HCT116 (cell line): Measurements from ENCODE around the gene ACACA. TPM values are rescaled to one million over a fixed set of nuclear protein-coding genes. Genes with fewer than 3 reads are reported as not detected.

Experiments
- ATAC-seq: fragments of 200-7000 bp; cut with Tn5 transposase; 2 replicates; pipeline ENCODE4 v1.9.1; 2020; ENCODE audit warnings: mild to moderate bottlenecking, moderate library complexity
- BruUV-seq: library from RNA; stranded (reverse); fragments of 400-500 nt; replicated peaks from 2 replicates; lab custom pipeline; 2021; lab: Mats Ljungman, UMichigan
- CTCF ChIA-PET: fragments of 300-600 bp; sonication (Branson Sonifier 250); formaldehyde crosslinking; loops from one replicate; lab custom pipeline; 2021; ENCODE audit warnings: antibody characterized with exemption; lab: Charles Lee
- POLR2A ChIA-PET: fragments of 300-600, 350-600 bp; sonication (Branson Sonifier 250); formaldehyde crosslinking; loops from one replicate; lab custom pipeline; 2021; ENCODE audit warnings: antibody characterized with exemption; lab: Charles Lee
- RAD21 ChIA-PET, 2 experiments: fragments of 300-600 bp; sonication (Branson Sonifier 250); formaldehyde crosslinking; loops; one replicate each; lab custom pipeline; 2023; ENCODE audit warnings: low total read pairs in 2 of 2; ENCODE audit not compliant: uncharacterized antibody in 2 of 2, unreplicated experiment in 2 of 2, low non-redundant PET in 1 of 2; lab: Charles Lee
- DNase-seq: peaks from one replicate; pipeline ENCODE4 v3.0.0-alpha.2; 2010; ENCODE audit warnings: low read depth, low spot score
- H2AFZ ChIP-seq: fragments of 200-600 bp; shearing (Covaris generic), sonication (generic); 2 replicates; pipeline ENCODE4 v1.6.1; 2017; ENCODE audit warnings: low read depth, mixed run types, mixed read lengths, antibody characterized with exemption, low read length; ENCODE audit not compliant: poor library complexity, severe bottlenecking
- H3K27ac ChIP-seq: 2 replicates; pipeline ENCODE4 v1.5.1; 2012; ENCODE audit warnings: low read depth, low read length
- H3K27me3 ChIP-seq: fragments of 200-600 bp; sonication (generic); 2 replicates; pipeline ENCODE4 v1.6.1; 2016; ENCODE audit warnings: mixed run types, low read length, mixed read lengths; ENCODE audit not compliant: insufficient read depth
- H3K36me3 ChIP-seq, 2 experiments: fragments of 200-500 bp in 1 of 2; fragments of 200-600 bp in 1 of 2; sonication (Bioruptor generic) in 1 of 2; sonication (generic) in 1 of 2; 2 replicates each; pipeline versions ENCODE4 v1.5.1 to v1.6.1; 2014 to 2016; ENCODE audit warnings: low read length in 2 of 2, inconsistent platforms in 1 of 2, mixed read lengths in 1 of 2, mixed run types in 1 of 2; ENCODE audit not compliant: insufficient read depth in 2 of 2, control insufficient read depth in 1 of 2
- H3K4me1 ChIP-seq, 2 experiments: fragments of 200-600 bp in 1 of 2; sonication (generic) in 1 of 2; 2 replicates each; pipeline versions ENCODE4 v1.5.1 to v1.6.1; 2012 to 2017; ENCODE audit warnings: low read length in 2 of 2, inconsistent platforms in 1 of 2, mild to moderate bottlenecking in 1 of 2, mixed read lengths in 1 of 2, mixed run types in 1 of 2, moderate library complexity in 1 of 2; ENCODE audit not compliant: insufficient read depth in 2 of 2, control insufficient read depth in 1 of 2
- H3K4me2 ChIP-seq: fragments of 200-600 bp; sonication (generic); 2 replicates; pipeline ENCODE4 v1.6.1; 2017; ENCODE audit warnings: mixed run types, low read length, mixed read lengths
- H3K4me3 ChIP-seq, 2 experiments: fragments of 200-600 bp in 1 of 2; sonication (generic) in 1 of 2; replicated peaks in 1 of 2; 2 replicates each; pipeline ENCODE4 v1.5.1; 2011 to 2016; ENCODE audit warnings: low read length in 2 of 2, control low read depth in 1 of 2, low read depth in 1 of 2, mild to moderate bottlenecking in 1 of 2, mixed read lengths in 1 of 2, mixed run types in 1 of 2
- H3K79me2 ChIP-seq: fragments of 200-600 bp; sonication (generic); 2 replicates; pipeline ENCODE4 v1.6.1; 2017; ENCODE audit warnings: mild to moderate bottlenecking, mixed run types, low read length, moderate library complexity, mixed read lengths; ENCODE audit not compliant: insufficient read depth
- H3K9ac ChIP-seq: fragments of 200-600 bp; sonication (generic); 2 replicates; pipeline ENCODE4 v1.6.1; 2016; ENCODE audit warnings: low read length, mixed read lengths
- H3K9me2 ChIP-seq: fragments of 200-600 bp; sonication (generic), shearing (Covaris generic); 2 replicates; pipeline ENCODE4 v1.6.1; 2017; ENCODE audit warnings: mixed run types, mild to moderate bottlenecking, moderate library complexity; ENCODE audit not compliant: insufficient read depth
- H3K9me3 ChIP-seq, 2 experiments: fragments of 200-500 bp in 1 of 2; fragments of 200-600 bp in 1 of 2; sonication (Bioruptor generic) in 1 of 2; sonication (generic) in 1 of 2; 2 replicates each; pipeline ENCODE4 v1.6.1; 2014 to 2017; ENCODE audit warnings: low read length in 2 of 2, mixed read lengths in 2 of 2, inconsistent platforms in 1 of 2, low read depth in 1 of 2, mild to moderate bottlenecking in 1 of 2, mixed run types in 1 of 2, moderate library complexity in 1 of 2; ENCODE audit not compliant: control insufficient read depth in 1 of 2, insufficient read depth in 1 of 2
- H4K20me1 ChIP-seq: fragments of 200-600 bp; sonication (generic), shearing (Covaris generic); 2 replicates; pipeline ENCODE4 v1.6.1; 2017; ENCODE audit warnings: mixed run types, mild to moderate bottlenecking, moderate library complexity; ENCODE audit not compliant: insufficient read depth
- ATF3 ChIP-seq: IDR thresholded peaks from 2 replicates; pipeline ENCODE4 v1.6.1; 2012
- CBX3 ChIP-seq: IDR thresholded peaks from 2 replicates; pipeline ENCODE4 v1.6.1; 2012; ENCODE audit warnings: low read depth
- CEBPB ChIP-seq: IDR thresholded peaks from 2 replicates; pipeline ENCODE4 v1.6.1; 2012; ENCODE audit warnings: low read depth
- CTCF ChIP-seq, 3 experiments: fragments of 200-600 bp in 1 of 3; sonication (generic) in 1 of 3; IDR thresholded peaks in 2 of 3; conservative IDR thresholded peaks in 1 of 3; 2 replicates each; pipeline ENCODE4 v1.5.1; 2012 to 2017; ENCODE audit warnings: low read depth in 2 of 3, low read length in 2 of 3, antibody characterized with exemption in 1 of 3, borderline replicate concordance in 1 of 3, control low read depth in 1 of 3, mild to moderate bottlenecking in 1 of 3, mixed read lengths in 1 of 3, mixed run types in 1 of 3, moderate library complexity in 1 of 3; ENCODE audit not compliant: insufficient read depth in 1 of 3
- EGR1 ChIP-seq: IDR thresholded peaks from 2 replicates; pipeline ENCODE4 v1.6.1; 2012; ENCODE audit warnings: low read depth
- ELF1 ChIP-seq: IDR thresholded peaks from 2 replicates; pipeline ENCODE4 v1.6.1; 2012; ENCODE audit warnings: low read depth, borderline replicate concordance
- EZH2 ChIP-seq: fragments of 200-600 bp; sonication (generic); IDR thresholded peaks from 2 replicates; pipeline ENCODE4 v1.6.1; 2017; ENCODE audit warnings: antibody characterized with exemption, mixed run types
- FOSL1 ChIP-seq: IDR thresholded peaks from 2 replicates; pipeline ENCODE4 v1.6.1; 2012; ENCODE audit warnings: low read depth
- JUND ChIP-seq: IDR thresholded peaks from 2 replicates; pipeline ENCODE4 v1.6.1; 2012
- MAX ChIP-seq: IDR thresholded peaks from 2 replicates; pipeline ENCODE4 v1.6.1; 2012
- POLR2AphosphoS5 ChIP-seq: IDR thresholded peaks from 2 replicates; pipeline ENCODE4 v1.6.1; 2011; ENCODE audit warnings: mild to moderate bottlenecking, low read depth, low read length, moderate library complexity
- REST ChIP-seq: IDR thresholded peaks from 2 replicates; pipeline ENCODE4 v1.6.1; 2012; ENCODE audit warnings: low read depth
- SIN3A ChIP-seq: IDR thresholded peaks from 2 replicates; pipeline ENCODE4 v1.6.1; 2012; ENCODE audit warnings: low read depth
- SP1 ChIP-seq: IDR thresholded peaks from 2 replicates; pipeline ENCODE4 v1.6.1; 2012; ENCODE audit warnings: low read depth
- ZBTB33 ChIP-seq: IDR thresholded peaks from 2 replicates; pipeline ENCODE4 v1.6.1; 2011; ENCODE audit warnings: mild to moderate bottlenecking, low read length, moderate library complexity; ENCODE audit not compliant: insufficient replicate concordance; ENCODE audit errors: extremely low read depth
- ZFX ChIP-seq: fragments of 450-650 bp; IDR thresholded peaks from 2 replicates; pipeline ENCODE4 v1.6.1; 2017
- ZNF274 ChIP-seq: fragments of 200-500 bp; sonication (Bioruptor generic); IDR thresholded peaks from 2 replicates; pipeline ENCODE4 v1.6.1; 2014; ENCODE audit warnings: mild to moderate bottlenecking, low read depth, low read length, inconsistent platforms
- intact Hi-C: fragments of 100-400 bp; cut with micrococcal nuclease; formaldehyde crosslinking; loops from 2 replicates; pipeline ENCODE4 v1.10.0; 2022
- total RNA-seq: library from RNA; stranded (reverse); gene quantifications from one replicate; pipeline ENCODE4 v1.2.1, GENCODE V29; 2021; ENCODE audit not compliant: unreplicated experiment

The ACACA gene
- total RNA-seq, 1 experiment from 2014 or later, result 161 TPM

GRCh38 chr17:37059493-37059892 is 347.1 kb downstream of the ACACA start:
- intact Hi-C loops, result no loop called here
- Histone ChIP-seq H2AFZ (no peak overlapping the region), H3K4me2 (no peak overlapping the region), H3K9me3 (no peaks in the 10 kb centered on the region), H4K20me1 (no peaks in the 10 kb centered on the region), H3K27me3 (no peaks in the 10 kb centered on the region), H3K27ac (no peak overlapping the region), H3K4me3 (no peak overlapping the region), H3K9ac (no peak overlapping the region), H3K9me2 (no peaks in the 10 kb centered on the region), H3K36me3 (peaks cover 5 to 10% of the 10 kb centered on the region in 2 experiments), H3K79me2 (no peaks in the 10 kb centered on the region), H3K4me1 (no peaks in the 10 kb centered on the region)
- no peak for ATAC-seq
- TF ChIP-seq JUND, result no peak
- TF ChIP-seq CTCF (IDR thresholded peaks at IDR 0.05 in 2 of 3, conservative IDR thresholded peaks at IDR 0.05 in 1 of 3; ENCODE audit: borderline replicate concordance in 1 of 3, insufficient read depth in 1 of 3, low read depth in 2 of 3, low read length in 2 of 3), result no peak
- TF ChIP-seq FOSL1, result no peak
- TF ChIP-seq ZNF274, result no peak
- TF ChIP-seq POLR2AphosphoS5, result no peak
- TF ChIP-seq MAX, result no peak
- TF ChIP-seq ZBTB33, result no peak
- no peak for TF ChIP-seq ZFX
- TF ChIP-seq CEBPB, result no peak
- TF ChIP-seq ATF3, result no peak
- TF ChIP-seq CBX3, result no peak
- TF ChIP-seq REST, result no peak
- no peak for TF ChIP-seq EGR1
- no peak for TF ChIP-seq EZH2
- no peak for TF ChIP-seq SIN3A
- no peak for TF ChIP-seq ELF1
- TF ChIP-seq SP1, result no peak
- ChIA-PET CTCF (interaction anchor here (1.1 to 1.2 kb wide), 2 partner anchors 12 to 14 kb away, joined by 4 read pairs; no protein-coding TSS in a partner anchor), RAD21 (no interaction called here), POLR2A (interaction anchor here (1.2 kb wide), 1 partner anchor 8 kb away, joined by 4 read pairs; no protein-coding TSS in a partner anchor)
- no TSS peak for BruUV-seq
- DNase-seq, result no peak
